Stromal cell of bone marrow (primary cell): ENCODE data around the gene KRTAP10-1.

Experiments
- DNase-seq: peaks from one replicate; pipeline ENCODE4 v3.0.0-alpha.2; 2012; ENCODE audit warnings: low read depth

The KRTAP10-1 gene

GRCh38 chr21:44527983-44528633 is 11.9 kb downstream of the KRTAP10-1 start:
- DNase-seq: no peak

GRCh38 chr21:44527156-44527982 is 12.6 kb downstream of the KRTAP10-1 start:
- no peak for DNase-seq

- no peak for DNase-seq
These were observed 13.6 kb downstream of the KRTAP10-1 start for GRCh38 chr21:44526096-44526997.

GRCh38 chr21:44525391-44526095 is 14.5 kb downstream of the KRTAP10-1 start:
- DNase-seq: no peak

- no peak for DNase-seq
These were observed 15.3 kb downstream of the KRTAP10-1 start for GRCh38 chr21:44524414-44525371.

GRCh38 chr21:44523567-44524413 is 16.2 kb downstream of the KRTAP10-1 start:
- no peak for DNase-seq

GRCh38 chr21:44522753-44523204 is 17.2 kb downstream of the KRTAP10-1 start:
- DNase-seq: no peak

- no peak for DNase-seq
These were observed 17.9 kb downstream of the KRTAP10-1 start for GRCh38 chr21:44521928-44522752.

GRCh38 chr21:44521301-44521927 is 18.6 kb downstream of the KRTAP10-1 start:
- no peak for DNase-seq

- no peak for DNase-seq
These were observed 19.4 kb downstream of the KRTAP10-1 start for GRCh38 chr21:44520326-44521300.

GRCh38 chr21:44519346-44520325 is 20.4 kb downstream of the KRTAP10-1 start:
- no peak for DNase-seq

- no peak for DNase-seq
These were observed 21.3 kb downstream of the KRTAP10-1 start for GRCh38 chr21:44518686-44519085.

- DNase-seq: no peak
These were observed 22.7 kb downstream of the KRTAP10-1 start for GRCh38 chr21:44517175-44517899.

- DNase-seq: no peak
These were observed 23.2 kb downstream of the KRTAP10-1 start for GRCh38 chr21:44516828-44517174.

- no peak for DNase-seq
These were observed 23.7 kb downstream of the KRTAP10-1 start for GRCh38 chr21:44516342-44516741.
